Activated CD4-positive, alpha-beta T cell treated with anti-CD3 and anti-CD28 coated beads for 36 hours (primary cell): Measurements from ENCODE around the gene STK38L. TPM values are rescaled to one million over a fixed set of nuclear protein-coding genes. Genes with fewer than 3 reads are reported as not detected.
"Not testable (repeated sequence)": the region's sequence is repeated elsewhere in the genome, so short reads cannot be mapped to it uniquely, and the experiment has no call there.

Experiments
- ATAC-seq: fragments of 200-7000 bp; cut with Tn5 transposase; one replicate; pipeline ENCODE4 v1.10.0; 2021; ENCODE audit warnings: mild to moderate bottlenecking, moderate library complexity
- CTCF ChIA-PET: fragments of 350-600 bp; sonication (Branson Sonifier 250); formaldehyde crosslinking; loops from one replicate; lab custom pipeline; 2021; ENCODE audit warnings: antibody characterized with exemption; lab: Charles Lee
- POLR2A ChIA-PET: fragments of 350-600 bp; sonication (Branson Sonifier 250); formaldehyde crosslinking; loops from one replicate; lab custom pipeline; 2021; ENCODE audit warnings: antibody characterized with exemption, inconsistent platforms; lab: Charles Lee
- DNase-seq: peaks from one replicate; pipeline ENCODE4 v3.0.0-alpha.2; 2020
- H3K27ac Mint-ChIP-seq: one replicate; pipeline ENCODE4 v1.8.0; 2021; ENCODE audit warnings: mixed read lengths
- H3K27me3 Mint-ChIP-seq: one replicate; pipeline ENCODE4 v1.8.0; 2021; ENCODE audit warnings: mixed read lengths
- H3K36me3 Mint-ChIP-seq: one replicate; pipeline ENCODE4 v1.8.0; 2021; ENCODE audit warnings: low read depth, mixed read lengths
- H3K4me1 Mint-ChIP-seq: one replicate; pipeline ENCODE4 v1.8.0; 2021; ENCODE audit warnings: mixed read lengths
- H3K4me3 Mint-ChIP-seq: one replicate; pipeline ENCODE4 v1.8.0; 2021; ENCODE audit warnings: mild to moderate bottlenecking, moderate library complexity, mixed read lengths
- H3K9me3 Mint-ChIP-seq: one replicate; pipeline ENCODE4 v1.8.0; 2021; ENCODE audit warnings: low read depth, mixed read lengths
- intact Hi-C, 2 experiments: fragments of 100-400 bp; cut with DNase I in 1 of 2; cut with micrococcal nuclease in 1 of 2; formaldehyde crosslinking; loops; one replicate each; pipeline versions ENCODE4 v1.14.2 to v1.15.1; 2022 to 2024; cut with DNase I, micrococcal nuclease
- total RNA-seq, 2 experiments: library from RNA; stranded (reverse); gene quantifications; one replicate each; pipeline ENCODE4 v1.2.3, GENCODE V29; 2021

STK38L gene
- total RNA-seq, 2 experiments from 2014 or later = 24.9 to 30.4 TPM

GRCh38 chr12:27229367-27229766 lies 14.7 kb upstream of the STK38L start:
- intact Hi-C loops = no loop called here
- no peak for DNase-seq
- Mint-ChIP-seq H3K36me3 (no peaks in the 10 kb centered on the region), H3K4me1 (no peaks in the 10 kb centered on the region), H3K27ac (no peak overlapping the region), H3K27me3 (peaks cover 6% of the 10 kb centered on the region), H3K4me3 (no peak overlapping the region), H3K9me3 (no peaks in the 10 kb centered on the region)
- POLR2A ChIA-PET = no interaction called here
- CTCF ChIA-PET = interaction anchor here (0.6 to 1.1 kb wide), 2 partner anchors 13 to 58 kb away, joined by 3 read pairs; no protein-coding TSS in a partner anchor
- no peak for ATAC-seq

- CTCF ChIA-PET = interaction anchor here (0.7 to 1.3 kb wide), 2 partner anchors 75 to 204 kb away, joined by 3 to 4 read pairs; no protein-coding TSS in a partner anchor
These were observed 12.7 kb upstream of the STK38L start for GRCh38 chr12:27231374-27231773.

GRCh38 chr12:27233814-27234213 lies 10.3 kb upstream of the STK38L start:
- ChIA-PET CTCF (no interaction called here), POLR2A (no interaction called here)
- H3K4me3 Mint-ChIP-seq = no peak overlapping the region
- peaks cover 4% of the 10 kb centered on the region for H3K27me3 Mint-ChIP-seq
- intact Hi-C loops = no loop called here
- no peaks in the 10 kb centered on the region for H3K9me3 Mint-ChIP-seq
- ATAC-seq (no peak), DNase-seq (no peak)
- H3K36me3 Mint-ChIP-seq = no peaks in the 10 kb centered on the region
- H3K27ac Mint-ChIP-seq = no peak overlapping the region
- peaks cover 24% of the 10 kb centered on the region for H3K4me1 Mint-ChIP-seq

More at GRCh38 chr12:27231374-27231773, 12.7 kb upstream of the STK38L start:
- DNase-seq, H3K27me3 Mint-ChIP-seq, ATAC-seq, H3K27ac Mint-ChIP-seq, H3K4me3 Mint-ChIP-seq, POLR2A ChIA-PET, H3K4me1 Mint-ChIP-seq, intact Hi-C loops, H3K9me3 Mint-ChIP-seq, H3K36me3 Mint-ChIP-seq: not testable (repeated sequence)

GRCh38 chr12:27236498-27236897 lies 7.6 kb upstream of the STK38L start:
- ChIA-PET CTCF (interaction anchor here (0.7 to 1.5 kb wide), 3 partner anchors 19 to 68 kb away, joined by 3 to 4 read pairs (median 3); no protein-coding TSS in a partner anchor), POLR2A (no interaction called here)
- Mint-ChIP-seq H3K36me3 (no peaks in the 10 kb centered on the region), H3K27ac (no peak overlapping the region), H3K9me3 (no peaks in the 10 kb centered on the region), H3K27me3 (peaks cover 4% of the 10 kb centered on the region), H3K4me3 (no peak overlapping the region), H3K4me1 (peaks cover 36% of the 10 kb centered on the region)
- ATAC-seq = peak; percentile 81
- DNase-seq = peak; percentile 51
- intact Hi-C loops = no loop called here

- H3K27ac Mint-ChIP-seq = peak overlapping the region; percentile 73
- ATAC-seq (peak; percentile 59), DNase-seq (no peak)
- intact Hi-C loops = loop anchor here in 1 of 2 experiments (1.0 kb wide), 1 partner anchor 30 kb away; no protein-coding TSS in a partner anchor
- peaks cover 37% of the 10 kb centered on the region for H3K4me1 Mint-ChIP-seq
- no peaks in the 10 kb centered on the region for H3K9me3 Mint-ChIP-seq
- no peak overlapping the region for H3K4me3 Mint-ChIP-seq
- H3K36me3 Mint-ChIP-seq = no peaks in the 10 kb centered on the region
- H3K27me3 Mint-ChIP-seq = peaks cover under 1% of the 10 kb centered on the region
- CTCF ChIA-PET = interaction anchor here (0.6 to 1.5 kb wide), 5 partner anchors 18 to 389 kb away, joined by 3 to 4 read pairs (median 3); no protein-coding TSS in a partner anchor
- POLR2A ChIA-PET = interaction anchor here (0.7 kb wide), 1 partner anchor 206 kb away, joined by 4 read pairs; no protein-coding TSS in a partner anchor
These were observed 6.0 kb upstream of the STK38L start for GRCh38 chr12:27237790-27238771.

GRCh38 chr12:27243006-27243405 lies 1.1 kb upstream of the STK38L start:
- ChIA-PET CTCF (interaction anchor here (0.7 to 3.3 kb wide), 2 partner anchors 63 to 64 kb away, joined by 3 to 11 read pairs; no protein-coding TSS in a partner anchor), POLR2A (interaction anchor here (0.9 kb wide), 1 partner anchor 23 kb away, joined by 3 read pairs; no protein-coding TSS in a partner anchor)
- peaks cover 4% of the 10 kb centered on the region for H3K9me3 Mint-ChIP-seq
- H3K4me1 Mint-ChIP-seq = peaks cover 55% of the 10 kb centered on the region
- peak overlapping the region; percentile 95 for H3K4me3 Mint-ChIP-seq
- H3K27me3 Mint-ChIP-seq = no peaks in the 10 kb centered on the region
- DNase-seq (no peak), ATAC-seq (peak; percentile 5)
- H3K36me3 Mint-ChIP-seq = peaks cover 3% of the 10 kb centered on the region
- intact Hi-C loops = loop anchor here (2.0 to 10.0 kb wide), 8 partner anchors 22 to 1131 kb away; partner anchors contain the start of genes CCDC91 (in 1 of the 2) and MRPS35 (in 1 of the 2)
- no peak overlapping the region for H3K27ac Mint-ChIP-seq

GRCh38 chr12:27244689-27245488 lies 803 bp downstream of the STK38L start:
- intact Hi-C loops = loop anchor here (1.0 to 10.0 kb wide), 14 partner anchors 38 to 1133 kb away; partner anchors contain the start of genes BMAL2 (in 2 of the 2), MED21 (in 2 of the 2), CCDC91 (in 1 of the 2) and FGFR1OP2 (in 1 of the 2)
- Mint-ChIP-seq H3K36me3 (peaks cover 6% of the 10 kb centered on the region), H3K27ac (peak overlapping the region; percentile 98), H3K27me3 (no peaks in the 10 kb centered on the region), H3K9me3 (peaks cover 4% of the 10 kb centered on the region), H3K4me1 (peaks cover 44% of the 10 kb centered on the region), H3K4me3 (peak overlapping the region; percentile 95)
- ChIA-PET CTCF (interaction anchor here (0.6 to 3.3 kb wide), 5 partner anchors 10 to 68 kb away, joined by 3 to 11 read pairs (median 4); no protein-coding TSS in a partner anchor), POLR2A (interaction anchor here (0.8 to 1.2 kb wide), 2 partner anchors 9 to 20 kb away, joined by 3 to 5 read pairs; no protein-coding TSS in a partner anchor)
- no peak for ATAC-seq
- no peak for DNase-seq

- peak overlapping the region; percentile 95 for H3K4me3 Mint-ChIP-seq
- ChIA-PET POLR2A (no interaction called here), CTCF (interaction anchor here (3.3 kb wide), 1 partner anchor 60 kb away, joined by 11 read pairs; no protein-coding TSS in a partner anchor)
These were observed 2.1 kb downstream of the STK38L start for GRCh38 chr12:27246141-27246540.

GRCh38 chr12:27246774-27247173 lies 2.7 kb downstream of the STK38L start:
- intact Hi-C loops = loop anchor here (10.0 kb wide), 3 partner anchors 468 to 948 kb away; partner anchors contain the start of genes CCDC91 (in 1 of the 2) and MRPS35 (in 1 of the 2)
- peaks cover 4% of the 10 kb centered on the region for H3K9me3 Mint-ChIP-seq

More at GRCh38 chr12:27246141-27246540, 2.1 kb downstream of the STK38L start:
- intact Hi-C loops = loop anchor here (10.0 kb wide), 3 partner anchors 469 to 949 kb away; partner anchors contain the start of genes CCDC91 (in 1 of the 2) and MRPS35 (in 1 of the 2)
- H3K27ac Mint-ChIP-seq = no peak overlapping the region
- peaks cover 42% of the 10 kb centered on the region for H3K4me1 Mint-ChIP-seq
- H3K27me3 Mint-ChIP-seq = no peaks in the 10 kb centered on the region
- peaks cover 9% of the 10 kb centered on the region for H3K36me3 Mint-ChIP-seq
- H3K9me3 Mint-ChIP-seq = peaks cover 4% of the 10 kb centered on the region
- DNase-seq (no peak), ATAC-seq (no peak)

GRCh38 chr12:27252934-27253333 lies 8.8 kb downstream of the STK38L start:
- no peak for DNase-seq
- Mint-ChIP-seq H3K4me3 (no peak overlapping the region), H3K27me3 (no peaks in the 10 kb centered on the region), H3K4me1 (peaks cover 32% of the 10 kb centered on the region), H3K36me3 (peaks cover 13% of the 10 kb centered on the region), H3K9me3 (no peaks in the 10 kb centered on the region), H3K27ac (no peak overlapping the region)
- no peak for ATAC-seq
- ChIA-PET POLR2A (no interaction called here), CTCF (interaction anchor here (0.8 to 1.0 kb wide), 2 partner anchors 112 to 326 kb away, joined by 3 read pairs; no protein-coding TSS in a partner anchor)
- intact Hi-C loops = no loop called here

More at GRCh38 chr12:27246774-27247173, 2.7 kb downstream of the STK38L start:
- Mint-ChIP-seq H3K27ac (peak overlapping the region; percentile 42), H3K4me1 (peaks cover 42% of the 10 kb centered on the region), H3K4me3 (no peak overlapping the region), H3K27me3 (no peaks in the 10 kb centered on the region), H3K36me3 (peaks cover 9% of the 10 kb centered on the region)
- DNase-seq = no peak
- no peak for ATAC-seq
- POLR2A ChIA-PET = no interaction called here
- CTCF ChIA-PET = no interaction called here
